Esophagus muscularis mucosa (tissue), 4 donors: Measurements from ENCODE around the gene CRKL. TPM values are rescaled to one million over a fixed set of nuclear protein-coding genes. Genes with fewer than 3 reads are reported as not detected.
A peak's percentile ranks its signal among the peaks of the same experiment; 100 is the strongest.

Experiments used
- DNase-seq: peaks from one replicate; pipeline ENCODE4 v3.0.0-alpha.2; 2017; ENCODE audit errors: extremely low spot score
- H3K27ac ChIP-seq, 4 donors: fragments of 200-600 bp; sonication (generic); replicated peaks in 1 of 4; 1 replicate in 3 of 4; 2 replicates in 1 of 4; pipeline ENCODE4 v1.5.1; 2016 to 2019; ENCODE audit warnings: mild to moderate bottlenecking in 1 of 4
- H3K27me3 ChIP-seq, 4 donors: fragments of 200-600 bp; sonication (generic); one replicate each; pipeline versions ENCODE4 v1.5.1 to v1.6.0; 2016 to 2019
- H3K36me3 ChIP-seq, 4 donors: fragments of 200-600 bp; sonication (generic); one replicate each; pipeline ENCODE4 v1.5.1; 2016 to 2019
- H3K4me1 ChIP-seq, 4 donors: fragments of 200-600 bp; sonication (generic); one replicate each; pipeline ENCODE4 v1.5.1; 2016 to 2019
- H3K4me3 ChIP-seq, 4 donors: fragments of 200-600 bp; sonication (generic); 1 replicate in 2 of 4; 2 replicates in 2 of 4; pipeline ENCODE4 v1.5.1; 2016 to 2019; ENCODE audit warnings: mild to moderate bottlenecking in 4 of 4, moderate library complexity in 1 of 4
- H3K9me3 ChIP-seq, 4 donors: fragments of 200-600 bp; sonication (generic); 1 replicate in 3 of 4; 2 replicates in 1 of 4; pipeline ENCODE4 v1.5.1; 2016 to 2019
- CTCF ChIP-seq, 3 experiments: fragments of 200-600 bp in 2 of 3; fragments of 450-650 bp in 1 of 3; sonication (generic) in 2 of 3; IDR thresholded peaks; one replicate each; pipeline ENCODE4 v1.5.1; 2017 to 2019; ENCODE audit warnings: antibody characterized with exemption in 3 of 3, mild to moderate bottlenecking in 2 of 3, moderate library complexity in 1 of 3
- EP300 ChIP-seq: sonication (generic); formaldehyde crosslinking; IDR thresholded peaks from one replicate; pipeline ENCODE4 v1.6.1; 2017; ENCODE audit warnings: antibody characterized with exemption
- POLR2A ChIP-seq: fragments of 450-650 bp; IDR thresholded peaks from one replicate; pipeline ENCODE4 v1.6.1; 2017; ENCODE audit warnings: antibody characterized with exemption, moderate library complexity, mild to moderate bottlenecking, low read depth
- POLR2AphosphoS5 ChIP-seq, 2 donors: sonication (generic); formaldehyde crosslinking; IDR thresholded peaks; one replicate each; pipeline ENCODE4 v1.6.1; 2017; ENCODE audit warnings: antibody characterized with exemption in 2 of 2
- WGBS: methylation state at CpG from one replicate; pipeline ENCODE4 v1.1.5; 2018; 5-methylcytosine and 5-hydroxymethylcytosine counted together
- intact Hi-C: fragments of 100-400 bp; cut with DNase I; formaldehyde crosslinking; loops from one replicate; pipeline ENCODE4 v1.15.1; 2023
- total RNA-seq, 4 donors: library from RNA; depleted of rRNA; stranded (reverse); fragments of >200 nt; gene quantifications; one replicate each; pipeline versions ENCODE4 v1.1.0 to v1.2.1, GENCODE V29; 2016

CRKL gene
- total RNA-seq, 4 donors from 2014 or later: 34.9 to 56.2 (median 47.9) TPM

- no peak overlapping the region for H3K27ac ChIP-seq
- no peaks in the 10 kb centered on the region for H3K9me3 ChIP-seq
- no peak for TF ChIP-seq POLR2A
- TF ChIP-seq POLR2AphosphoS5 (IDR thresholded peaks at IDR 0.05): no peak
- TF ChIP-seq CTCF (IDR thresholded peaks at IDR 0.05): no peak
- no peak for TF ChIP-seq EP300
- DNase-seq: no peak
- 93% methylated on average over 2 of the region's 6 CpGs for WGBS
- no peak overlapping the region for H3K4me3 ChIP-seq
- H3K4me1 ChIP-seq: peaks cover 14 to 33% (median 24%) of the 10 kb centered on the region in 4 donors
- intact Hi-C loops: loop anchor here (10.0 kb wide), 2 partner anchors 52 to 78 kb away; partner anchors contain the start of gene P2RX6
- no peaks in the 10 kb centered on the region for H3K36me3 ChIP-seq
- peaks cover 0 to 18% (median 4%) of the 10 kb centered on the region in 4 donors for H3K27me3 ChIP-seq
Observed at GRCh38 chr22:20962491-20962945, 45.3 kb downstream of the CRKL start.

GRCh38 chr22:20963201-20964052, 46.2 kb downstream of the CRKL start:
- peaks cover 0 to 18% (median 4%) of the 10 kb centered on the region in 4 donors for H3K27me3 ChIP-seq
- no peak overlapping the region for H3K4me3 ChIP-seq
- peaks cover 8 to 29% (median 20%) of the 10 kb centered on the region in 4 donors for H3K4me1 ChIP-seq
- DNase-seq: no peak
- no peak overlapping the region for H3K27ac ChIP-seq
- 80% methylated on average over 7 of the region's 7 CpGs for WGBS
- no peaks in the 10 kb centered on the region for H3K36me3 ChIP-seq
- intact Hi-C loops: loop anchor here (10.0 kb wide), 2 partner anchors 51 to 79 kb away; partner anchors contain the start of gene P2RX6
- no peak for TF ChIP-seq CTCF (IDR thresholded peaks at IDR 0.05)
- TF ChIP-seq EP300: no peak
- TF ChIP-seq POLR2A: no peak
- TF ChIP-seq POLR2AphosphoS5 (IDR thresholded peaks at IDR 0.05): no peak
- no peaks in the 10 kb centered on the region for H3K9me3 ChIP-seq

- 56% methylated on average over 6 of the region's 6 CpGs for WGBS
Observed at GRCh38 chr22:20964090-20964798, 47.0 kb downstream of the CRKL start.

GRCh38 chr22:20964799-20965103, 47.5 kb downstream of the CRKL start:
- 2% methylated on average over 7 of the region's 28 CpGs for WGBS
- peak overlapping the region; percentile 51 to 63 (median 56) for H3K4me3 ChIP-seq
- intact Hi-C loops: loop anchor here (10.0 kb wide), 2 partner anchors 50 to 80 kb away; partner anchors contain the start of gene P2RX6

More at GRCh38 chr22:20964090-20964798, 47.0 kb downstream of the CRKL start:
- peak overlapping the region; percentile 51 to 63 (median 56) for H3K4me3 ChIP-seq
- H3K27me3 ChIP-seq: peaks cover 0 to 18% (median 4%) of the 10 kb centered on the region in 4 donors
- no peak overlapping the region for H3K27ac ChIP-seq
- TF ChIP-seq EP300 (no peak), CTCF (IDR thresholded peaks at IDR 0.05) (no peak), POLR2AphosphoS5 (IDR thresholded peaks at IDR 0.05) (no peak), POLR2A (no peak)
- H3K36me3 ChIP-seq: no peaks in the 10 kb centered on the region
- H3K9me3 ChIP-seq: no peaks in the 10 kb centered on the region
- intact Hi-C loops: loop anchor here (10.0 kb wide), 2 partner anchors 51 to 79 kb away; partner anchors contain the start of gene P2RX6
- no peak for DNase-seq
- peaks cover 8 to 28% (median 21%) of the 10 kb centered on the region in 4 donors for H3K4me1 ChIP-seq

More at GRCh38 chr22:20964799-20965103, 47.5 kb downstream of the CRKL start:
- H3K36me3 ChIP-seq: no peaks in the 10 kb centered on the region
- peaks cover 8 to 28% (median 21%) of the 10 kb centered on the region in 4 donors for H3K4me1 ChIP-seq
- no peak overlapping the region for H3K27ac ChIP-seq
- H3K27me3 ChIP-seq: peaks cover 0 to 18% (median 4%) of the 10 kb centered on the region in 4 donors
- TF ChIP-seq POLR2AphosphoS5 (IDR thresholded peaks at IDR 0.05): no peak
- no peak for TF ChIP-seq CTCF (IDR thresholded peaks at IDR 0.05)
- TF ChIP-seq POLR2A: no peak
- TF ChIP-seq EP300: no peak
- no peaks in the 10 kb centered on the region for H3K9me3 ChIP-seq
- no peak for DNase-seq
